RCC 7860 (cell line): ENCODE data around the gene PITX2.

Experiments
- DNase-seq: peaks from one replicate; pipeline ENCODE4 v3.0.0-alpha.2; 2015; ENCODE audit warnings: low spot score
- FAIRE-seq: peaks from 2 replicates; lab custom pipeline; 2012; peaks lifted over from hg19 to GRCh38; lab: Jason Lieb, UNC

The PITX2 gene

DNA sequence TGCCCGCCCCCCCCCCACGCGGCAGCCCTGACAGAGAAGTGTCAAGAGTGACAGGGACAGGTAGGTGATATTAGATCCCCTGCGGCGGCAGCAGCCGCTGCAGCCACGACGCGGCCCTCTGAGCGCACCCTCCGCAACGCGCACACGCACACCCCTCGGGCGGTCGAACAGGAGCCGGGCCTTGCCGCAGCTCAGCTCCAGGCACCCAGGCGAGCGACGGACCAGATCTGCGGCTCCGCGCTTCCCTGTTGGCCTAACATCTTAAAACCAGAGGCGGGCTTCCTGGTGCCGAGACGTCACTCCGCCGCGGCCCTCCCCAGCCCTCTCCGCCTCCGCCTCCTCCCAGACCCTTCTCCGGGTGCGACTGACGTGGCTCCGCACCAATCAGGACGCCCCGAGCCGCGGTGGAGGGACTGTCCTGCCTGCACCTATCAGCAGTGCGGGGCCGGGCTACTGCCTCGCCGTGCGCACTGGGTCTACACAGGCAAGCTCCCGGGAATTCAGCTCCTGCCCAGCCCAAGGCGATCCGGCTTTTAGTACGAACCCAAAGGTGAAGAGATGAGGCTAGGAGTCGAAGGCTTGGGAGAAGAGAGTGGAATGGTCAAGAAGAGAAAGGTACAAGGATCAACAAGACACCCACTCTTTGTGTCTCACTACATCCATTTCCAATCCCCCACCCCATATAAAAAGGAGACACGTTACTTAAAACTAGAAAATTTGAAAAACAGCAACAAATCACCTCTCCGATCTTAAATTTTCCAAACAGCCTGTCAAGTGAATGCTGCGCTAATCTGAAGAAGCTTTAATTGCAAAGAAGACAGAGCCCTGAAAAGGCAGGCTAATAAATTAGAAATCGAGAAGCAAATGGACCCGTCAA, at the start of gene PITX2:
Gene PITX2 (minus strand): TSS at position 237 of the 877 bp plus-strand sequence. CDS start 617 bp downstream, outside the sequence.
- DNase-seq (no peak), FAIRE-seq (no peak)

DNA sequence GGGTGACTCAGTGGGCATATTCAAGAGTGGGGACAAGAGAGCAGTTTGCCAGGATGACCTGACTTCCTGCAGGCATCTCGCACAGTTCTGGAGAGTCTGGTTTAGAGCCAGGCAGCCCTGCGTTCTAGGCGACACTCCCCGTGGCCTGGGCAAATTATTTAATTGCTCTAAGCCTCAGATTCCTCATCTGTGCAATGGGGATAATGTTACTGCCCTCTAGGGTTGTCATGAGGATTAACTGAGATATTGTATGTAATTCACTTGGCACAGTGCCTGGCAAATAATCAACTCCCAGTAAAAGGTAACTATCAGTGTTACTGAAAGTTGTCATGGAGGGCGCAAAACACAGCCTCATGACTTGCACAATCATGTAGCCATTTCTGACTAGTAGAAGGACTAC, 48.8 kb upstream of the PITX2 start:
- FAIRE-seq (no peak), DNase-seq (no peak)

DNA sequence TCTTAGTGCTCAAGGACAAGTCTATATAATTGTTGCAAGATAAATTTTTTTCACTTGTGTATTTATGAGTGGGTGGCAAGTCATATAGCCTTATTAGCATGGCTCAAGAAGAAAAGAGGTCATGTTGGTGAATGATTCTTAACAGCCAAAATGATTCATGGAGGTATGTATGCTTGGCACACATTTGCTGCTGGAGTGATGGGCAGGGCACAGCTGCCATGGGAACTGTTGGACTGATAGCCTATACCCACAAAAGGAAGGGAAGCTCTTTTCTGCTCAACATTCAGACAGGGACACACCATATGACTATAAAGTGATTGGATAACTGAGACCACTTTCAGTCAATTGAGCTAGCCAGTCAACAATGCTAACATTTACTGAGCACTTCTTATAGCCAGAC, 46.8 kb upstream of the PITX2 start:
- DNase-seq (peak; percentile 5), FAIRE-seq (no peak)

GRCh38 chr4:110668463-110669235, 45.8 kb upstream of the PITX2 start:
- no peak for FAIRE-seq
- DNase-seq = no peak

GRCh38 chr4:110667670-110668069, 44.8 kb upstream of the PITX2 start:
- FAIRE-seq = no peak

DNA sequence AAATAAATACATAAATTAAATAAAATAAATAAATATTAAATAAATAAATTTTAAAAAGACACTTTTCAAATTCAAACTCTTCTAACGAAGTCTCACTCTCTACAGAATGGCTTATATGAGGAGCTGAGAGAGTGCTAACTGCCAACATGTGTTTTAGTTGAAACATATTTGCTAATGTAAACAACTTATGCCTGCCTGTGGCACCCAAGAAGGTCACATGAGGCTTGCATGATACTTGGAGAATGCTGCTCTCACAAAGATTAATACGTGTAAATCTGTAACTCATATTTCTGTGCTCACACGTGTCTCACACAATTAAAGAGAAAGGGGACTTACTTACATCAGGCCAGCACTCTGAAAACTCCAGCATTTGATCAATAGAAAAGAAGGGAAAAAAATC, 43.2 kb upstream of the PITX2 start:
- DNase-seq (no peak), FAIRE-seq (no peak)

More at GRCh38 chr4:110667670-110668069, 44.8 kb upstream of the PITX2 start:
- no peak for DNase-seq

GRCh38 chr4:110663738-110664444, 41.0 kb upstream of the PITX2 start:
- DNase-seq (peak; percentile 39), FAIRE-seq (peak; percentile 73)

GRCh38 chr4:110663206-110663605, 40.3 kb upstream of the PITX2 start:
- FAIRE-seq = no peak
- DNase-seq = no peak

DNA sequence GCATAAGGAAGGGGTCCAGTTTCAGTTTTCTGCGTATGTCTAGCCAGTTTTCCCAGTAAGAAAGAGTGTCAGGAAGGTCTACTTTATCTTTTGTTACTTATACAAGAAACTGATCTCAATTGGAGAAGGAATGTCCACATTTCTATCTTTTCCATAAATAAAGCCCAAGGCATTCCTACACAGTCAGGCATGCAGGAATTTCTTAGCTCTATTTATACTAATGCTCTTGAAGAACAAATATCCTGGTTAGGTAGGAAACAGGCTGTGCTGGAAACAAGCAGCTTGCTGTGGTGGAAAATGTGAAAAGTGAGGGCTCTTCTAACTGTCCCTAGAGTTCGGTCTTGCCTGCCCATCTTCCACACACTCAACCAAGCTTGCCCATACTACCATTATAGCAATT, 37.9 kb upstream of the PITX2 start:
- FAIRE-seq (no peak), DNase-seq (no peak)

GRCh38 chr4:110654254-110654635, 31.4 kb upstream of the PITX2 start:
- DNase-seq = peak; percentile 37
- no peak for FAIRE-seq

DNA sequence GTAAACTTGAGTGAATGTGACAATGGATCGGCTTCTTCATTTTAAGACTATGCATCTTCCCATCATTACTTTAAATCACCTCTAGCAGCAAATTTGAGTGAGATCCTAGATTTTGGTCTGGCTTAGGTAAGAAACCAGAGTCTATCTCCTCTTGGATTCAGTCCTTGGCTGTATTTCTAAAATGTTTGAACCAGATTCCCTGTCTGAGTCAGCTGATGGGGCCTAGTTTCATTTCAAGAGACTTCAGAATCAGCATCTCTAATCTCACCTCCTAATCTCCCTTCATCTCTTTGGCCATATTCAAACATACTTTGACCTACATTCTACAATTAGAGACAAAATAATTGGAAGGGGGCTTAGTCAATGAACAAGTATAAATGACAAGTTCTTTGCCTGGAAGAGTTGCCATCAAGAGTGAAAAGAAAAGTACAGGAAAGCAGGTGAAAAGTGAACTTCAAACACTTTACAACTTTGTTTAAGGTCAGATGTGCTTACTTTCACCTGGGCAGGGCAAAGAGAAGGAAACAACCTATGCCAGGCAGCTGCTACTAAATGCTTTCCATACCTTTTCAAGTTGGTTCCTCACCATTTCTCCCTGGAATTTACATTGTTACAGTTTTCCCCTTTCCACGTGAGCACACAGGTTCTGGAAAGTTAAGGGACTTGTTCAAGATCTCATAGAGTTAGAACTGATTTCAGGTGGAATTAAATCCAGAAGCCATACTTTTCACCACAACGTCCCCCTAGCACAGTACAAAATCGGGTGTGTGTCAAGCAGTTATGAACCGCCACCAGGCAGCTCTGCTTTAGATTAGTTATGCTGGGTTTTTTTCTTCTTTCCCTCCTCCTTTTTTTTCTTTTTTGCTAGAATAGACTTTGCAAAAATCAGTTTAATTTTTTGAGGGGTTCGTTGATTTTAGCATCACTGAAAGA, 30.7 kb upstream of the PITX2 start:
- FAIRE-seq (no peak), DNase-seq (no peak)

DNA sequence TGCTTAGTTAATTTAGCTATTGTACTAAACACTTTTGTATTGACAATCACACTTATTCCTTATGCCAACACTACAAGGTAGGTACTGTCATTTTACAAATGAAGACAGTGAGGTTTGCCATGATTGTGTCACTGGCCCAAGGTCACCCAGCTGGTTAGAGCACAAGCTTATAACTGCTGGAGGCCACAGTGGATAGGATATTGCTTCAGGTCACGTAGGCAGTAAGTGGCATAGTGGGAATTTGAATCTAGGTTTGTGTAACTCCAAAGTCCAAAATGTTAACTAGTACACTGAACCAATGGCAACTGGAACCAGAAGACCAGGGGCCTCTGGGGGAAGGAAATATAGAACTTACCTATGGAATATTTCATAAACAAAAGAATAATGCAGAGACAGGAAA, 21.1 kb upstream of the PITX2 start:
- no peak for FAIRE-seq
- no peak for DNase-seq

- DNase-seq (no peak), FAIRE-seq (no peak)
Observed at GRCh38 chr4:110643096-110643495, 20.2 kb upstream of the PITX2 start.

GRCh38 chr4:110641218-110641617, 18.3 kb upstream of the PITX2 start:
- no peak for FAIRE-seq
- DNase-seq = no peak

- no peak for DNase-seq
- no peak for FAIRE-seq
Observed at GRCh38 chr4:110640576-110640975, 17.7 kb upstream of the PITX2 start.

- DNase-seq (no peak), FAIRE-seq (no peak)
Observed at GRCh38 chr4:110639207-110640090, 16.6 kb upstream of the PITX2 start.

GRCh38 chr4:110638089-110638746, 15.3 kb upstream of the PITX2 start:
- DNase-seq (no peak), FAIRE-seq (no peak)

DNA sequence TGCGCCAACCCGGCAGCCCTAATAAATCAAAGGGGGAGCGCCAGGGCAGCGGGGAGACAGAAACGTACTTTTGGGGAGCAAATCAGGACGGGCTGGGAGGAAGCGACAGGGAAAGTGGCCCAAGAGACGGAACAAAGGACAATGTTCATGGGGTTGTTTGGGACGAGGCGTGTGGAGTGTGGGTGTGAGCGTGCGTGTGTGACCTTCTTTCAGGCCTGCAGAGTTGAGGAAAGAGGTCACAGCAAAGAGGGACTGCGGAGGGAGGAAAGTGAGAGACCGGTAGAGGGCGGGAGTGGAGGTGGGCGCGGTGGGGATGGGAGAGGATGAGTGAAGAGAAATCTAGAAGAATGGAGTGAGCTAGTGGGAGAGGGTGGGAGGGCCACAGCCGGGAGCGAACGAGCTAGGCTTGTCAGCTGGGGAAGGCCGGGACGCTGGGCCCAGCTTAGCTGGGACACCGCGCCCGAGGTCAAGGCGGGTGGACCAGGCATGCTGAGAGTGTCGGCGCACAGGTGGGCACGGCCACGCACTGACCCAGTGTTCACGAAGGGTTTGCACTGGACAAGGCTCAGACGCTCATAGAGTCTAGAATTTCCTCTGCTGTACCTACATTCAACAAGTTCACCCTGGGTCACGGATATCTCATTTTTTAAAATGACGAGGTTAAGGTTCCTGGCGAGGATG, 14.7 kb upstream of the PITX2 start:
- DNase-seq = no peak

More for the DNA sequence above, 14.7 kb upstream of the PITX2 start:
- FAIRE-seq = no peak
